Measurements from ENCODE around the gene DCTN2.
"Not testable (repeated sequence)": the region's sequence is repeated elsewhere in the genome, so short reads cannot be mapped to it uniquely, and the experiment has no call there.

DCTN2 gene

GRCh38 chr12:57546438-57547287, at the start of gene DCTN2:
Gene DCTN2, minus strand, starts transcription at chr12:57547192. Its CDS starts 129 bp downstream, at chr12:57547063.
- peak; percentile 99 for DNase-seq

GRCh38 chr12:57593187-57593586, 46.2 kb upstream of the DCTN2 start:
- peak; percentile 88 for DNase-seq

- DNase-seq, result peak; percentile 46
Observed at GRCh38 chr12:57592551-57593165, 45.7 kb upstream of the DCTN2 start.

- no peak for DNase-seq
Observed at GRCh38 chr12:57591782-57592325, 44.9 kb upstream of the DCTN2 start.

GRCh38 chr12:57590864-57591781, 44.1 kb upstream of the DCTN2 start, which contains the start of gene PIP4K2C:
Gene PIP4K2C, plus strand, starts transcription at chr12:57591192. Its CDS starts 98 bp downstream, at chr12:57591290.
- peak; percentile 86 for DNase-seq

GRCh38 chr12:57590479-57590863, 43.5 kb upstream of the DCTN2 start:
- no peak for DNase-seq

- not testable (repeated sequence) for DNase-seq
Observed at GRCh38 chr12:57588951-57589610, 42.1 kb upstream of the DCTN2 start.

- no peak for DNase-seq
Observed at GRCh38 chr12:57586832-57587429, 39.9 kb upstream of the DCTN2 start.

GRCh38 chr12:57586128-57586527, 39.1 kb upstream of the DCTN2 start:
- no peak for DNase-seq

GRCh38 chr12:57585156-57585555, 38.2 kb upstream of the DCTN2 start:
- no peak for DNase-seq

GRCh38 chr12:57584690-57585089, 37.7 kb upstream of the DCTN2 start:
- DNase-seq, result no peak

- DNase-seq, result no peak
Observed at GRCh38 chr12:57584050-57584449, 37.1 kb upstream of the DCTN2 start.

- DNase-seq, result peak; percentile 95
Observed at GRCh38 chr12:57583008-57583831, 36.2 kb upstream of the DCTN2 start.

GRCh38 chr12:57582440-57582839, 35.4 kb upstream of the DCTN2 start:
- no peak for DNase-seq

GRCh38 chr12:57581802-57582201, 34.8 kb upstream of the DCTN2 start:
- DNase-seq, result no peak

- DNase-seq, result no peak
Observed at GRCh38 chr12:57580466-57580795, 33.4 kb upstream of the DCTN2 start.

GRCh38 chr12:57579677-57580465, 32.9 kb upstream of the DCTN2 start:
- no peak for DNase-seq

GRCh38 chr12:57579011-57579410, 32.0 kb upstream of the DCTN2 start:
- no peak for DNase-seq

- no peak for DNase-seq
Observed at GRCh38 chr12:57577981-57578758, 31.2 kb upstream of the DCTN2 start.

All from NCI-H82 (cell line).